GM12878 (cell line): ENCODE measurements around the gene CBX2. TPM values are rescaled to one million over a fixed set of nuclear protein-coding genes. Genes with fewer than 3 reads are reported as not detected.
A peak's percentile ranks its signal among the peaks of the same experiment; 100 is the strongest.

ENCODE experiments used
- ATAC-seq: fragments of 200-7000 bp; cut with Tn5 transposase; 3 replicates; pipeline ENCODE4 v1.9.1; 2020; ENCODE audit warnings: mild to moderate bottlenecking, moderate library complexity
- BruUV-seq: library from RNA; stranded (reverse); fragments of 400-500 nt; replicated peaks from 2 replicates; lab custom pipeline; 2021; lab: Mats Ljungman, UMichigan
- CTCF ChIA-PET: fragments of 300-600 bp; sonication (Branson Sonifier 250); formaldehyde crosslinking; extraction: SDS; loops from one replicate; lab custom pipeline; 2021; ENCODE audit warnings: inconsistent platforms; lab: Yijun Ruan, JAX
- POLR2A ChIA-PET: fragments of 350-600 bp; formaldehyde crosslinking; extraction: SDS; loops from one replicate; lab custom pipeline; 2021; ENCODE audit warnings: inconsistent platforms; lab: Charles Lee
- RAD21 ChIA-PET: fragments of 300-600 bp; sonication (Branson Sonifier 250); formaldehyde crosslinking; loops from one replicate; lab custom pipeline; 2023; ENCODE audit warnings: antibody characterized with exemption; ENCODE audit not compliant: unreplicated experiment; lab: Charles Lee
- SMC1A ChIA-PET: fragments of 300-600 bp; sonication (Branson Sonifier 250); formaldehyde crosslinking; loops from one replicate; lab custom pipeline; 2023; ENCODE audit not compliant: unreplicated experiment, uncharacterized antibody; lab: Charles Lee
- DNase-seq: peaks from one replicate; pipeline ENCODE4 v3.0.0-alpha.2; 2011; ENCODE audit warnings: low read depth, low spot score
- FAIRE-seq: peaks from 3 replicates; lab custom pipeline; 2011; peaks lifted over from hg19 to GRCh38; lab: Jason Lieb, UNC
- H2AFZ ChIP-seq: 2 replicates; pipeline ENCODE4 v1.6.0; 2011; ENCODE audit warnings: low read depth, low read length, control low read depth; ENCODE audit not compliant: control insufficient read depth
- H3K27ac ChIP-seq: 2 replicates; pipeline ENCODE4 v1.5.1; 2011; ENCODE audit warnings: control low read depth; ENCODE audit not compliant: control insufficient read depth, insufficient read depth
- H3K27me3 ChIP-seq, 2 experiments: replicated peaks in 1 of 2; 2 replicates each; pipeline versions ENCODE4 v1.6.0 to v1.6.1; 2011; ENCODE audit warnings: low read length in 1 of 2; ENCODE audit not compliant: control insufficient read depth in 2 of 2, insufficient read depth in 2 of 2
- H3K36me3 ChIP-seq, 2 experiments: 2 replicates each; pipeline ENCODE4 v1.5.1; 2011; ENCODE audit warnings: low read length in 1 of 2; ENCODE audit not compliant: control insufficient read depth in 2 of 2, insufficient read depth in 2 of 2
- H3K4me1 ChIP-seq: 2 replicates; pipeline ENCODE4 v1.6.1; 2011; ENCODE audit warnings: mild to moderate bottlenecking, low read length, moderate library complexity, mixed read lengths; ENCODE audit not compliant: control insufficient read depth, insufficient read depth
- H3K4me2 ChIP-seq: 2 replicates; pipeline ENCODE4 v1.6.0; 2011; ENCODE audit warnings: control low read depth; ENCODE audit not compliant: control insufficient read depth, insufficient read depth
- H3K4me3 ChIP-seq: fragments of 200-600 bp; sonication (generic); 2 replicates; pipeline ENCODE4 v1.5.1; 2016
- H3K79me2 ChIP-seq: 2 replicates; pipeline ENCODE4 v1.6.0; 2011; ENCODE audit warnings: low read length; ENCODE audit not compliant: control insufficient read depth, insufficient read depth
- H3K9ac ChIP-seq: 2 replicates; pipeline ENCODE4 v1.8.0; 2011; ENCODE audit warnings: low read length, control low read depth, mixed read lengths; ENCODE audit not compliant: control insufficient read depth, insufficient read depth
- H3K9me3 ChIP-seq: replicated peaks from 3 replicates; pipeline ENCODE4 v1.5.1; 2011; ENCODE audit warnings: mild to moderate bottlenecking, low read length; ENCODE audit not compliant: control insufficient read depth, insufficient read depth
- H4K20me1 ChIP-seq: 2 replicates; pipeline ENCODE4 v1.6.0; 2011; ENCODE audit not compliant: control insufficient read depth, insufficient read depth
- CBX3 ChIP-seq: fragments of 200-600 bp; sonication (generic); IDR thresholded peaks from 2 replicates; pipeline ENCODE4 v1.6.1; 2016; ENCODE audit warnings: low read depth, borderline replicate concordance
- NFYB ChIP-seq: IDR thresholded peaks from 2 replicates; pipeline ENCODE4 v1.6.1; 2011; ENCODE audit warnings: low read depth, mild to moderate bottlenecking, low read length, improper control_type of control experiment, moderate library complexity; ENCODE audit not compliant: insufficient read depth
- NR2C1 ChIP-seq: fragments of 450-650 bp; IDR thresholded peaks from 2 replicates; pipeline ENCODE4 v1.6.1; 2017; ENCODE audit warnings: antibody characterized with exemption, mild to moderate bottlenecking, moderate library complexity
- SMC3 ChIP-seq: IDR thresholded peaks from 2 replicates; pipeline ENCODE4 v1.6.1; 2011; ENCODE audit warnings: low read length, improper control_type of control experiment, borderline replicate concordance
- ZBTB33 ChIP-seq: fragments of 450-650 bp; IDR thresholded peaks from 2 replicates; pipeline ENCODE4 v1.6.1; 2017; ENCODE audit warnings: mild to moderate bottlenecking
- WGBS: methylation state at CpG from one replicate; pipeline ENCODE4 v1.1.6; 2016; ENCODE audit warnings: low lambda C conversion rate; ENCODE audit not compliant: insufficient replicate concordance, insufficient coverage; ENCODE audit errors: missing lambda C conversion rate; 5-methylcytosine and 5-hydroxymethylcytosine counted together
- in situ Hi-C: fragments of 300-500 bp; cut with MboI; formaldehyde crosslinking; loops from 9 replicates; pipeline ENCODE4 v1.14.3; 2018; ENCODE audit warnings: mixed read lengths
- intact Hi-C: fragments of 100-400 bp; cut with micrococcal nuclease; formaldehyde crosslinking; loops from one replicate; pipeline ENCODE4 v1.14.2; 2022; ENCODE audit not compliant: unreplicated experiment
- polyA plus RNA-seq, 11 experiments: library from polyadenylated mRNA; depleted of rRNA in 4 of 11; unstranded in 6 of 11; stranded (reverse) in 5 of 11; fragments of >200 nt; fragmentation: Nextera tagmentation in 4 of 11; fragmentation: Illumina TruSeq in 1 of 11; extraction: Ambion mirVana in 4 of 11; extraction: Trizol in 1 of 11; gene quantifications; 1 replicate in 1 of 11; 2 replicates in 10 of 11; pipeline versions ENCODE4 v1.2.1 to v1.2.3, GENCODE V29; 2011 to 2016; ENCODE audit warnings: inconsistent platforms in 2 of 11, missing spikeins in 2 of 11, low read depth in 1 of 11
- total RNA-seq, 4 experiments: library from RNA; depleted of rRNA in 3 of 4; stranded (reverse); fragments of >200 nt in 3 of 4; fragmentation: Illumina TruSeq in 1 of 4; extraction: Trizol in 1 of 4; gene quantifications; 2 replicates each; pipeline versions ENCODE4 v1.2.1 to v1.2.3, GENCODE V29; 2013 to 2021

CBX2 gene
- total and polyA plus RNA-seq, 10 of the 15 experiments (the other 5 are each of a cell fraction or from before 2014, with no cell fraction given) = 0.35 to 7.5 (median 4.2) TPM

GRCh38 chr17:79792984-79793923 lies 15.3 kb downstream of the CBX2 start (continued):
- TF ChIP-seq ZBTB33 = no peak
- TF ChIP-seq CBX3 = no peak

GRCh38 chr17:79793924-79794304 lies 16.0 kb downstream of the CBX2 start:
- no peak overlapping the region for H2AFZ ChIP-seq
- 93% methylated on average over 3 of the region's 3 CpGs for WGBS
- no peaks in the 10 kb centered on the region for H3K79me2 ChIP-seq
- ATAC-seq = no peak
- peaks cover 2 to 3% of the 10 kb centered on the region in 2 experiments; a peak in 2 of 4 replicates for H3K36me3 ChIP-seq
- H3K27ac ChIP-seq = no peak overlapping the region
- H3K4me3 ChIP-seq = no peak overlapping the region
- ChIA-PET RAD21 (interaction anchor here (0.8 to 1.3 kb wide), 3 partner anchors 11 to 45 kb away, joined by 3 to 4 read pairs (median 3); partner anchors contain the start of gene CBX4), POLR2A (interaction anchor here (0.8 to 1.0 kb wide), 2 partner anchors 12 to 43 kb away, joined by 3 to 5 read pairs; no protein-coding TSS in a partner anchor), SMC1A (interaction anchor here (1.0 kb wide), 1 partner anchor 176 kb away, joined by 3 read pairs; no protein-coding TSS in a partner anchor), CTCF (interaction anchor here (1.0 to 1.1 kb wide), 2 partner anchors 14 to 176 kb away, joined by 3 read pairs; no protein-coding TSS in a partner anchor)
- no TSS peak for BruUV-seq
- no peaks in the 10 kb centered on the region for H3K9me3 ChIP-seq
- in situ Hi-C loops = no loop called here
- no peak overlapping the region for H3K4me2 ChIP-seq
- DNase-seq = no peak
- H4K20me1 ChIP-seq = no peaks in the 10 kb centered on the region
- peaks cover 13% of the 10 kb centered on the region for H3K4me1 ChIP-seq
- intact Hi-C loops = no loop called here
- no peak for FAIRE-seq
- H3K9ac ChIP-seq = no peak overlapping the region
- TF ChIP-seq NR2C1 (no peak), SMC3 (no peak), NFYB (peak; percentile 65; the same call in 1 of the 2 replicates)
- H3K27me3 ChIP-seq = peaks cover 19 to 24% of the 10 kb centered on the region in 2 experiments; a peak in 3 of 4 replicates
